CD4-positive, alpha-beta T cell treated with Interleukin-10 for 1 hour (primary cell): ENCODE results near the gene BEST4.
A peak's percentile ranks its signal among the peaks of the same experiment; 100 is the strongest.
"Not testable (repeated sequence)": the region's sequence is repeated elsewhere in the genome, so short reads cannot be mapped to it uniquely, and the experiment has no call there.

ENCODE experiments used
- DNase-seq: peaks from one replicate; pipeline ENCODE4 v3.0.0-alpha.2; 2020

BEST4 gene

GRCh38 chr1:44788120-44788860 is at the start of gene BEST4:
BEST4 (minus strand) TSS chr1:44788170; CDS start chr1:44787705, 465 bp downstream.
- DNase-seq = no peak

- DNase-seq = peak; percentile 86
These were observed 48.0 kb upstream of the BEST4 start for GRCh38 chr1:44835738-44836675.

GRCh38 chr1:44834328-44834727 is 46.4 kb upstream of the BEST4 start:
- no peak for DNase-seq

- DNase-seq = no peak
These were observed 44.2 kb upstream of the BEST4 start for GRCh38 chr1:44832056-44832705.

DNA sequence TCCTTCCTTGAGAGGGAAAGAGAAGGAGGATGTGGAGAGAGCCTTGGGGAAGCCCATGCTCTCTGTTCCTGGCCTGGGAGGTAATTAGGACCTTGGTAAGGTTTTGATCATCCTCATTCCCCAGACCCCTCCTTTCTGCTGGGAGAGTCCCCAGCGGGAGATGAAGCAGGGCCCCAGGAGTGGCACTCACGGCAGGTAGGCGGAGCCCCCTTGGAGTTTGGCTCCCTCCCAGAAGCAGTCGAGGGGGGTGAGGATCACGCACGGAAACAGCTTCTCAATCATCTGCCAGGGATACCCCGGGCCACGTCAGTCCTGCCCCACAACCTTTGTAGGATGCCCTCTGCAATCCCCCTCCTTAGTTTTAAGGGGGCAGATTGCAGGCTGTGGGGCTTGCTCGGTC is 43.5 kb upstream of the BEST4 start:
- no peak for DNase-seq

- DNase-seq = no peak
These were observed 42.9 kb upstream of the BEST4 start for GRCh38 chr1:44830900-44831304.

DNA sequence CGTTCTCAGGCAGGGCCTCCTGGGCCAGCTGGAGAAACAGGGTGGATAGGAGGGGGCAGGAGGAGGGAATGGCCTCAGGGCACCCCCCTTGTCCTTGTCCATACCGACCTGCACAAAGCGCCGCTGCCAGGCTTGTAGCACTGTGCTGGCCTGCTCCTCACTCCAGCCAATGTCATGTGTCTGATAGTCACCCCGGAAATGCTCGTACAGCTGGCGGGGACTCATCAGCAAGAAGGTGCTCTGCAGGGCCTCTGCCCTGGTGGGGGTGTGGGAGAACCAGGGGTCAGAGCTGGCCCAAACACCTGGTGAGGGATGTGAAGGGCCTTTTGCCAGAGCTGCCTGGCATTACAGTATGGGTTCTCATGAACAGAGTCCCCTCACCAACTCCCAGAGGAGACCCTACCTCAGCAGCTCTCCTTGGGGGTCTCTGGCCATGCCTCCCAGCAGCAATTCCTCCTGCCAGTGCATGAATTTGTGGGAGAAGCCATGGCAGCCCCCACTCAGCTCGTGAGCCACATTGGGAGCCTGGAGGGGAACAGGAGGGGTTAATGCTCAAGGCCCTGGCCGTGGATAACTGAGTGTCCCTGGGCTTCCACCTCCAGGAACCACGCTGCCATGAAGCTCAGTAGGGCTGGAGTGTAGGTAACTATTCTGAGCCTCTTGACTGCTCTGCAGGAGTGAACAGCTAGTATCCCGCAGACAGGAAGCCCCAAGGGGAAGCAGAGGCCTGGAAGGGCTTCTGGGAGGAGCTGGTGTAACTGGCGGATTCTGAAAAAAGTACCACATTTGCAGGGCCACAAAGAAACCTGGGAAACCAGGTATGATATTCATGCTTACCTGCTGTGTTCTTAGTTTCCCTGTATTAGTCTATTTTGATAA is 41.8 kb upstream of the BEST4 start:
- DNase-seq = no peak

DNA sequence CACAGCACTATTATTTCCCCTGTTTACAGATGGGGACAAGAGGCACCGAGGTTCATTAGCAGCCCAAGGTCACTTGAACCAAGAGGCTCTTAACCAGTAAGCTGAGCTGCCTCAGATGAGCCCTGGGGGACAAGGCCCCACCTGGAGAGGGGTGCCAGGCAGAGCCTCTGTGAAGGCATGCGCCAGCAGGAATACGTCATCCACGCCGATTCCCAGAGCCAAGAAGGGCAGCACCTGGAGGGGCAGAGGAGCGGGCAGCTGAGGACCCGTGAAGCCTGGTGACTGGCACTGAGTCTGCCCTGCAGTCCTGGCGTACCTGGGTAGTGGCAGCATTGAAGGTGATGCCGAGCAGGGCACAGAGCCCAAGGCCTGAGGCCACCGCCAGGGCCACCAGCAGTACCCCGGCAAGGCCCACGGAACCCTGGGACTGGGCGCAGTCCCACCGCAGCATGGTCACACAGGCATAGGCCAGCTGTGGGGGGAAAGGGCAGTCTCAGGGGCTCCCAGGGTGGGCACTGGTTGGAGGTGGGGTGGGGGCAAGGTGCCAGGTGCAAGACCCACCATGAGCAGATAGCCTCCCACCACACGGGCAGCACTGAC is 41.0 kb upstream of the BEST4 start:
- DNase-seq = no peak

- DNase-seq = no peak
These were observed 40.2 kb upstream of the BEST4 start for GRCh38 chr1:44828003-44828651.

GRCh38 chr1:44827197-44828002 is 39.4 kb upstream of the BEST4 start:
- DNase-seq = no peak

GRCh38 chr1:44826375-44827196 is 38.6 kb upstream of the BEST4 start:
- no peak for DNase-seq

GRCh38 chr1:44824392-44824791 is 36.4 kb upstream of the BEST4 start:
- DNase-seq = not testable (repeated sequence)

DNA sequence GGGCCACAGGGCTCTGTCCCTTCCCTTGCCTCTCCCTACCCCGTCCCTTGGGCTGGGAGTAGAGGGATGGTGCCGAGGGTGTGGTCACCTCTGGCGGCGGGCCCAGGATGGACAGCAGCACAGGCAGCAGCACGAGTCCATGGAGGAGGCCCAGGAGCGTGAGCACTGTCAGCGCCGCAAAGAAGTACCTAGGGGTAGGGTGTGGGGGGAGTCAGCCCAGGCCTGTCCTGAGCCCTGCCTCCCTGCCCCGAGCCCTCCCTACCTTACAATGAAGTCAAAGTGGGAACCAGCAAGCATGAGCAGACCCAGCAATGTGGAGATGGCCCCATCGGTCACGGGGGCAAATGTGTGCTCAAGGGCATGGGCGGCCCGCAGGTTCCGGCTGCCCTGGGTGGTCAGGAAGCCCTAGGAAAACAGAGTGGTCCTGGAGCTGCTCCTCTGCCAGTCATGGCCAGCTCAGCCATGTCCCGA is 35.0 kb upstream of the BEST4 start:
- DNase-seq = no peak

- DNase-seq = peak; percentile 12
These were observed 34.2 kb upstream of the BEST4 start for GRCh38 chr1:44822131-44822701.

GRCh38 chr1:44821240-44821715 is 33.3 kb upstream of the BEST4 start:
- DNase-seq = no peak

GRCh38 chr1:44820328-44821239 is 32.6 kb upstream of the BEST4 start:
- DNase-seq = no peak

DNA sequence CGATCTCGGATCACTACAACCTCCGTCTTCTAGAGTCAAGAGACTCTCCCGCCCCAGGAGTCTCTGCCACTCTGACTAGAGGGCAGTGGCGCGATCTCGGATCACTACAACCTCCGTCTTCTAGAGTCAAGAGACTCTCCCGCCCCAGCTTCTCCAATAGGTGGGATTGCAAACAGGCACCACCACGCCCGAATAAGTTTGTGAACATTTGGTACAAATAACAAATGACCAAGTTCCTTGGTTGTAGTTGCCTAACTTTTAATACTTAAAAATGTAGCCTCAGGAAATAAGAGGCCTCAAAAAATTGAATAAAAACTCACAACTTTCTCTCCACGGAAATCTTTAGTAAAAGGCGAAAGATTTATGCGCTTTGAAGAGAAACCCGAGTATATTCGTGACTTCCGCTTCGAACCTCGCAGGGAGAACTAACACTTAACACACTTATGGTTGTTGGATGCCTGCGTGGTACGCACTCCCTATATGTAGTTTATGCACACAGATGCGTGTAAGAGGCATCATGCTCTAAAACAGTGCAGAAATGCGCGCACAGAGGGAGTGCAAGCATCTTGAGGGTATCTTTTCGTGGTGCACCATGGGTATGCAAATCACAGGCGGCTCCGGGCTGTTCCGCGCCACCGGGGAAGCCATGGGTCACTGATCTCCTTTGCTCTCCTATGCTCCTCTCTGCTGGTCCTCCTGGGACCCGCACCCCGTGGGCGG is 31.8 kb upstream of the BEST4 start:
- peak; percentile 87 for DNase-seq
